HG03575 (cell line): ENCODE data around the gene TNIK.

Source experiments
- ATAC-seq: cut with Tn5 transposase; IDR thresholded peaks from one replicate; pipeline ENCODE4 v1.9.1; 2021; ENCODE audit not compliant: unreplicated experiment, insufficient number of reproducible peaks, low FRiP score; ENCODE audit errors: extremely low read depth

TNIK gene

DNA sequence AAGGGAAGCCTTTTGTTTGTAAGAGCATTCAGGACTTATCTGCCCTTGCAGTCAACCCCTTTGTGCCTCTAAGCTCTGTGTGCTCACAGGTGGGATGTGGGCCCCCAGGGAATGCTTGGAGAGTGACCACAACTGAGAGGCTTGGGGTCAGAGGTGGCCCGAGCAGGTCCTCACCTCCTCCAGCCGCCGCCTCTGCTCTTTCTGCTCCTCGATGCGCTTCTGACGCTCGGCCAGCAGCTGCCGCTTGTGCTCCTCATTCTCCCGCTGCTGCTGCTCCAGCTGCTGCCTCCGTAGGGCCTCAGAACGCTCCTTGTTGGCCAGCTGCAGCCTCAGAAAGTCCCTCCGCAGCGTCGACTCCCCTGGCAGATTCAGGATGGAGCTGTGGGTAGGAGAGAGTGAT, 302.9 kb downstream of the TNIK start:
- no peak for ATAC-seq

DNA sequence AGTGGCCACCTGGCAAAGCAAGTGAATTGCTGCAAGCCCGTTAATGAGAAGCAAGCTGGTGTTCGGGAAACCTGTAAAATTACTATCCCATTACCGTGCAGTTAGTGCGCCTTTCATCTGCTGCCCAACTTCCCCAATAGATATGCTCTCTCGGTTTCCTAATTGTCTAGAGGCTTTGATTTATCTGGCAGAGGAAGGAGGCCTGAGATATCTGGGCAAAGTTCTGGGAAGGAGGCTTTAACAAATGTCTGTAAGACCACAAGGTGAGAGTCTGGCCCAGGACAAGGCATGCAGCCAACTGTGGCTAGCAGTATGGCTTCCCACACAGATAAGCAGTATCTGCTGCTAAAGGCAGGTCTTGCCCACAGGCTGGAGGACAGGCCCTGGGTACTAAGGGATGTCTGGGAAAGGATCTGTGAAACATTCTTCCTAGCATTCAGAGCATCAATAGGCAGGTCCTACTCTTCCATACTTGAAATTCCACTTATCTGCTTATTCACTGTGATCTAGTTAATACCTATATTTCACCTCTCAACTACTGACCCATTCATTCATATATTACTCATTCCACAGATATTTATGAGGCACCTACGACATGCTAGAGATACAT, 303.7 kb downstream of the TNIK start:
- no peak for ATAC-seq

DNA sequence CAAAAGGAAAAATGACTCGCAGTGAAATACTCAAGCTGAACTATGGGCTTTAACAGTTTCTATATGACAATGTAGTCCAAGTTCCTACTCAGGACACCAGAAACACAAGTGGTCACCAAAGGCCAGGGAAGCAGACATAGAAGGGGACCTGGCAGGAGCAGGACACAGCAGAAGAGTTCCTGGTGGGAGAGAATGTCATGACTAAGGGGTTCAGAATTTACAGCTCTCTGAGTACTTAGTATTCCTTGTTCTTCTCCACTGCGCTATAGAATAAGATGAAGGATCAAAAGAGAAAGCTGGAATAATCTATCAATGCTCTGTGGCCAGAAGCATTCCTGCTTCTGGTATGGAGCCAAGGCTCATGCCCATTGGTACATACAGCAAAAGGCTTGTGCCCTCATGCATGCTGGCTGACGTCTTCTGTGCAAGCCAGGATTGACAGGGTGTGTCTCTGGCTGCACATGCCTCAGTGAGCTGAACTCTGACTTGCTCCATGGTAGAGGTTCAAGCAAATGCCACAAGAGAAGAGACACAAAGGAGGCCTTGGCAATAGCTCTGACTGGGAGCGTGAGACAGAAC, 305.0 kb downstream of the TNIK start:
- ATAC-seq = no peak

DNA sequence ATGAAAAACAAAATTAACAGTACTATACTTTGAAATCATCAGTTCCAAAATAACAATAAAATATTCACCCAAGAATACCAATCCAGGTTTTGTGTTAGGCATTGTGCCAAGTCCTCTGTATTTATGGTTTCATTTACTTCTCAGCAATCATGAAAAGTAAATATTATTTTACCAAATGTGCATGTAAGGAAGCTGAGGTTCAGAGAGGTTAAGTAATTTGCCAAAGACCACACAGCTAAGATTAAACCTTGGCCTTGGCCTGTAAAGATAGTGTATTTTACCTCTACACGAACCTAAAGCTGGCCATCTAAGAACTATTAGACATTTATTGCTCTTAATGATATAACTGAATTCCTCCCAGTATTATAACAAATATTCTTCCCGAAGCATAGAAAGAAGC, 309.3 kb downstream of the TNIK start:
- no peak for ATAC-seq

DNA sequence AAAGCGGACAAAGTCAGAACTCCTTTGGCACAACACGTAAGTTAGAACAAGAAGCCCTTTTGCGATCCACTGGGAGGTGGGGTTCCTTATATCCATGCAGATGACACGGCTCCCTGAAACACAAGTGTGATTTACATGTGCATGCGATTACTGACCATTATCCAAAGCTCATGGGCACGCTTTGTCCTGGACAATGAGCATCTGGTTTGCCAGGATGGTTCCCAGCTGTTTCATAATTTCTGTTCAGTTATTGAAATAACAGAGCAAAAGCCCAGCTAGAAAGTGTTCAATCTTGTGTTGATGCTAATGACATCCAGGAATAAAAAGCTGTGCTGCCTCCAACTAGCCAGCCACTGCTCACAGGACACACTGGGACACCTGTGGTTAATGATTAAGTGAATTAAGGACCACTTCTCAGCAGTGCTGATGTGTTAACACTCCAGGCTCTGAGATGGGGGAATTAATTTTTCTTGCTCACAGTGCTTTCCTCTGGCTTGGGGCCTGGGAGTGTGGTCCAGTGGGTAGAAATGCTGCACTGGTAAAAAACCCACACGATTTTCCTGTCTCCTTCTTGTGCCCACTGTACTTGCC, 310.6 kb downstream of the TNIK start:
- no peak for ATAC-seq

DNA sequence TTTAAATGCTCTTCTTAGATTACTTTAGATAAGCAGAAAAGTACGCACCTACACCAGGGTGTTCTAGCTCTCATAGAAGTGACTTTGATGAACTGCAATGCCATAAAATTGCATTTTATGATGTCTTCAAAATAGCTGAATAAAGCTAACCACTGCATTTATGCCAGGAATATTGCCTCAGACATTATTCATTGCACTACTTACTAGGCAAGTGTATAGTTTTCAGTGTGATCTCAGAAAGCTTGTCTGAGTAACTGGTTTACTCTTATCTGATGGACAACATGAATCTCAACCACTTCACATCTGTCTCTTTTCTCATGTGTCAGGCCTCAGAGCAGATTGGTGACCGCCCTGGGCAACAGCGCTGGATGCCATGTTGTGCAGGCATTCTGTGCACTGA, 314.4 kb downstream of the TNIK start:
- ATAC-seq = no peak

DNA sequence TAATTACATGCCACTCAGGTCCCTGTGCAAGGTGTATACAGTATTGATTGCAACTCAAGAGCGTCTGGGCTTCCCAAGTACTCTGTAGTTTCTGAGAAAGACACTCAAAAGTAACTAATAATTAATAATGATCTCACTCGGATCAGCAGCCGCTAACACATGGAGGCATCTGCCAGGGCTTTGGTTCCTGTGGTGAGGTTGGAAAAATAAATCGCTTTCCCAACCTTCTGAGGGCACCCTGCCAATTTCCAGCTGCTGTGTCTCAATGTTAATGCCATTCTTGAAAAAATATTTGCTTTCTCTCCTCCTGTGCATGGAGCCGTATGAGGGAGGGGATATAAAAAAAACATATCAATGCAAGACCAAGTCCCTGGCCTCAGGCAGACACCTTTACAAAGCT, 317.2 kb downstream of the TNIK start:
- no peak for ATAC-seq

DNA sequence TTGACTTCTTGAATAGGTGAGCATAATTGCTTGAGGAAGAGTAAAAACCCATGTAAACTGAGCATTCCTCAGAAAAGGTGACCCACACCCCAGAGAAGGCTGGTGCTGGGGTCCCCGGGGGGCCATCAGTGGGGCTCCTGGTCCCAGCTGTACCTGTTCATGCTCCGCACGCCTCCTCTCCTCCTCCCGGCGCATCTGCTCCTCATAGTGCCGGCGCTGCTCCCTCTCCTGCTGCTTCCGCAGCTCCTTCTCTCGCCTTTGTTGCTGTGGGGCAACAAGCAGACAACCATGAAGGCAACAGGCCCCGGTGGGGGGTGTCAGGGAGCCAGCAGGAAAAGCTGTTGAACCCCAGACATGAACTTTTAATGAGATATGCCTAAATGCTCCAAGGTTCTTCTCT, 320.0 kb downstream of the TNIK start:
- ATAC-seq = no peak

DNA sequence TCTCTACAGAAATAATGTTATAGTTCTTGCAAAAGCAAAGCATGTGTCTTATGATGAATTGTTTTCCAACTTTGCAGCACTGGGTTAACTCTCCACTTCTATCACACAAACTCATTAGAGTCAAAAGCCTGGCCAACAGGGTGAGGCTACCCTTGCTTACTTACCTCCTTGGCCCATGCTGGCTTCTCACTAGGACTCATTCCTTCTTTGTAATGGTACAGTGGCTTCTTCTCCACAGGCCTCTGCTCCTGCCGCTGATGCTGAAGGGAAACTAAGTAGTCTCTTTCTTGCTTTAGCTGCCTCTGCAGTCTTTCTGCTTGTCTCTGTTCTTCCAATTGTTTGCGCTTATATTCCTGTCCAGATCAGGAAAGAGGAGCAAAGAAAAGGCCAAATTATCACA, 322.2 kb downstream of the TNIK start:
- no peak for ATAC-seq

DNA sequence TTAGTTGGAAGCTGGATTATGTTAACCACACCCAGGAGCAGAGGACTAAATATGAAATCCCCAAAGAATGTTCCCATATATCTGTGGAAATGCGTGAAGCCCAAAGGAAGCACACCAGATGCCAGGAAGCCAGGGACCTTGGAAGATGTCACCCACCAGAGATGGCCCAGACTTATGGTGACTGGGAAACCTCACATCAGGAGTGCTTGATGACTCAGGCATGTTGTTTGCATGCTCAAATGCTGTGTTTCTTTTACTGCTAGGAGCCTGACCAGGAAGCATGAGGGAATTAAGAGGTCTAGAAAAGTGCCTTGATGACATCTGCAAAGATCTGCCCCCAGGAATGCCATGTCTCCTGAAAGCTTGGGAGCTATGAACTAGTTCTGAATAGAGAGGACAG, 324.7 kb downstream of the TNIK start:
- no peak for ATAC-seq

DNA sequence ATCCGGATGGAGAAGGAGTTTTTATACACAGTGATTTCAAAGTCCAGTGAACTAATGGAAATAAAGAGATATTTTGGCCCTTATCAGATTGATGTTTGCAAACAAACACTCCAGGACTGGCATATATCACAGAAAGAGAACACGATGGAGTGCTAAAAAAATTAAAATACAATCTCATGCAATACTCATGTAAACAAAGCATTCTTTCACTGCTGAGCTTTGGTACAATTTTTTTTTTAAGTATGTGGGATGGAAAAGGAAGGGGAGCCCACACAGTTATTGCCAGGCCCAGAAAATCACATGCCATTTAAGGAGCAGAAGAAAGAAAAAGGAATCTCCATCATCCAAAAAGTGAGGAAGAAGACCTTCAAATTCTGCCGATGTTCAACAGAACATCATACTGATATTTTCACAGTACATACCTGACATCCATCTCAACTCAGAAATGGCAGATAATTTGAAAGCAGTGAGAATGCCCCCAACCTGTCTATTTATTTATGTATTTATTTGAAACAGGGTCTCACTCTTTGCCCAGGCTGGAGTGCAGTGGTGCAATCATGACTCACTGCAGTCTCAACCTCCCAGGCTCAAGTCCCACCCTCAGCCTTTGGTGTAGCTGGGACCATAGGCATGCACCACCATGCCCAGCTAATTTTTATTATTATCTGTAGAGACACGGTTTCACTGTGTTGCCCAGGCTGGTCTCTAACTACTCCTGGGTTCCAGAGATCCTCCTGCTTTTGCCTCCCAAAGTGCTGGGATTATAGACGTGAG, 326.2 kb downstream of the TNIK start:
- ATAC-seq = no peak

DNA sequence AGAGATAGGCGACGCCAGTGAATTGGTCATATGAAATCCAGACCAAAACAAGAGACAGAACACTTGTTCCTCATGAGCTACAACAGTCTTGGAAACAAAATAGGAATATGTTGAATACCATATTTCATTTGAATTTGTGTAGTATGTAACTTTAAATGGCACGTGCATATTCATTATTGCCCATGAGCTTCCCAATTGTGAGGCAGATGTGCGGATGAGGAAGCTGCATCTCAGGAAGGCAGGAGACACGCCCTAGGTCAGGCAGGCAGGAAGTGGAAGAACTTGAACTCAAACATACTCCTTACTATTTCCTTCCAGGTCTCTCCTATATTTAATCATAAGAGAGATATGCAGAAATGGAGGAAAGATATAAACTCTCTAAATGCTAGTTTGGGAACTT, 326.9 kb downstream of the TNIK start:
- no peak for ATAC-seq

DNA sequence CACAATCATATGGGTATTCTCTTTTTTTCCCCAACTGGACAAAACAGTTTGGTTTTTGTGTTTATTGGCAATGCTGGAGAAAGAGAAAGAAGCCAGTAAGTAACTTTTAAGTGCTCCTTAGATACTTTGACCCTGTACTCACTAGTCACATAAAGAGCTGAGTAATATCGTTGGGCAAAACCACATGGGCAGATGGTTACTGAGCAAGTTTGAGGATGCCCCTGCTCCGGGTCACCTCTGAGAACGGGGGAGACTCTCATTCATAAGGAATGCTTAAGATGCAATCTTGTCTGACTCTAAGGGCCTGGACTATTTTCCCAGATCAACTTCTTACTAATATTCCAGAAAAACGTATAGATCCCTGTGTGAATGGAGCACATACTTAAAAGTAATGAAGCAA, 327.3 kb downstream of the TNIK start:
- no peak for ATAC-seq

DNA sequence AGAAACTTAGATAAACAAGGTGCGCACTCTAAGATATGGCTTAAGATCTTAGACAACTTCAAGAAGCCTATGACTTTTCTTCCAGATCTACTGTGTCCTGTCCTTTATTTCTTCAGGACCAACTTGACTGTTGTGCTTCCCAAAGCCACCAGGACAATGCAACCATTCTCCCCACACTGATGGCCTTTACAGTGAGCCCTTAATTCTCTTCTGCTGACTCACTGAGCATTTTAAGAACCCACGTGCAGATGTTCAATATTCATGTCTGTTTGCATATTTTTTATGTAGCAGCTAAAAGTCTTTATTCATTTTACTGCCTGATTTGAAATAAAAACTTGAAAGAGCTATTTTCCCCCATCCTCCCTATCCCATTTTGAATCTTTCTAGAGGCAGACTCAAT, 330.4 kb downstream of the TNIK start:
- ATAC-seq = no peak

DNA sequence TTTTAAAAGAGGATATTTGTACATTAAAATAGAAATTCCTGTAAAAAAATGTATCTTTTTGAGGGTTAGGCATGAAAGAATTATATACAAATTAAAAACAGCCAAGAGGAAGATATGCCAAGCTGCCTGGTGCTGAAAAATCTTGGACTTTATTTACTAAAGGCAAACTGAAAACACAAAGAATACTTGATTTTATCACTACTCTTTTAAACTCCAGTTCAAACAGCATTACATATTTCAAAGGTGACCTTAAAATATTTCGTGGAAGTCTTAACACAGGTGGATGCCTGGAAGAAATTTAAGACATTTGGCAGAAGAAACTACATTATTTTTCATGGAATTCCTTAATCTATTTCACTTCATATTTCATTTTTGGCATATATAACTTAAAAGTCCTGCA, 332.6 kb downstream of the TNIK start:
- ATAC-seq = no peak

DNA sequence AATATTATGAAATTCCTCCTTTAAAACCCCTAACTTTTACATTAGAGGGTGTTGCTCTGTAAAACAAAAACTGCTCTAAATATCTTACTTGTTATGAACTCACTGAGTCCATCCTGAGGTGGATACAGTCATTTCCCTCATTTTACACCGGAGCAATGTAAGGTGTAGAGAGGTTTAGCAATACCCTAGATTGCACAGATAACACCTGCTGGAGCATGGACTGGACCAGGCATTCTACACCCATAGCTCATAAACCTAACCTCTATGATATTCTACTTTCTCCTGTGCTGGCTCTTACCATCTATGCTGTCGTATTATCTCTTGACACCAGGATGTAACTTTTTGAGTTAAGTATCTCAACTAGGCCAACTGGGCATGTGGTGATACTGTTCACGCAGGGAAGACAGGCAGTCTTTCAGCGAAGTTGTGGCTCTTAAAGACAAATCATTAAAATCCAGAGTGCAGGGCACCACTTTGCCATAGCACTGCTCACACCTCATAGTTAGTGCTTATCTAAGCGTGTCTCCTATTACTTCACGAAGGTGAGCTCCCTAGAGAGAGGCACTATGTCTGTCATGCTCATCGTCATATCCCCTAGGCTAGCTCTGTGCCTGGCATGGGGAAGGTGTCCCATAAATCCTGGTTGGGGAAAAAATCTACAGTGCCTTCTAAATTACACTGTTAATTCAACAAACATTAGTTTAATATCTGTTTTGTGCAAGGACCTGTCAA, 333.6 kb downstream of the TNIK start:
- ATAC-seq = no peak

DNA sequence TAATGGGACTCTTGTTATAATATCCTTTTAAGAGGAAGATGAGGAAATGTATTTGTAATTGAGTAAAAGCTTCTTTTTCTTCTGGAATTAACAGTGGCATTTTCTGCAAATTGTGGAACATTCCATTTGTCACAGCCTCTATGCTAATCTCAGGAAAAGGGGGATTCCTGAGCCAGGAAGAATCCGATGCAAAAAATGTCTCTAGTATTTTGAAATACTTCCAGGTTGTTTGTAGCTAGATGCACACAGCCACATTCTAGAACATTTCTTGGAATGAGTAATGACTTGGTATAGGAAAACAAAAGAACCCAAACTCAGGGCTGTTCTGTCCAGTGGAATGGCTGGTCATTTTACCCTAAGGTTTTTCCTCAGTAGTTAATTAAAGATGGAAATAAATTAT, 335.2 kb downstream of the TNIK start:
- ATAC-seq = no peak

DNA sequence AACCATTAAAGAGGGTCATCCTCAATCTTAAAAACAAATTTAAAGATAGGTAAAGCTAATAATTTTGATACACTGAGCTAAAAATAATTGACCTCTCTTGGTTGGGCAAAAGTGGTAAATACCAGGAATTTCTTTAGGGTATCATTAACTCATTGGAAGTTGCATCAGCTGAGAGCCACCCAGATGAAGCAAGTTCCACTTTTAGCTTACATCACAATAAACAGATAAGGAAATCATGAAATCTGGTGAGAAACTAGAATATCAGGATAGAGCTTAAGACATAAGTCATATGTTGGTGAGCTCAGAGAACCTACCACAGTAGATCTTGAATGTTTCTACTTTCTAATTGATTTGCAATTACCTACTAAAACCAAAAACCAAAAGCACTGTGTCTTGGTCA, 336.3 kb downstream of the TNIK start:
- no peak for ATAC-seq

DNA sequence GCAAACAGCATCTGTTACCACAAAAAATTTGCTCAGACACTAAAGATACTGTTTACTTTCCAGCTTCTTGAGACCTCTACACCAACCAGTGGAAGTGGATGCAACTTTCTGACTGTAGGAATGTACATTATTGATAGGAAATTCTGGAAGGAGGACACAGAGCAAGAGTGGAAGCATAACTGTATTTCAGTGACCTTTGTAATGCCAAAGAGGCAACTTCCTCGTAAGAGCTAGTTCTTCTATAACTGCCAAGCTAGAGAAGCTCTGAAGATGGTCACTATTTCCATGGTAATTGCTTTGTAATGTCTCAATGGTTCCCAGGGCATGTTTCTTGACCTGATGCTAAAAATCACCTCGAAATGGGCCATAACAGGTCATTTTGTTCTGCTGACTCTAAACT, 337.3 kb downstream of the TNIK start:
- ATAC-seq = no peak

DNA sequence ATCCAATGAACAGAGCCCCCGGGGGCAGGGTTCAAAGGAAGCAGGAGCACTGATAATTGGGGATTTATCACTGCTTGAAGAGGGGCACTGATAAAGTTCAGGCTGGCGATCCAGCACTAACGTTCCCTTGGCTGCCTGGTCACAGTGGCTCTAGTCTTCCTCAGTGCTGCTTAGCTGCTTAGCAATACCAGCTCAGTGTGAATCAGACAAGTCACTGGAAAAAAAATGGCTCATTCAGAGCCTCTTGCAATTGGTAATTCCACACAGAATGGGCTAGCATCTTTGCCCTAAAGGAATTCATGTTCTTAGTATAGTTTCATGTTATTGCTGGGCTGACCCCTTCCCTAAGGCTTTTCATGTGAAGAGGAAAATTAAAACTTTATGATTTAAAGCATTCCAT, 338.0 kb downstream of the TNIK start:
- ATAC-seq = no peak
